HG02840 (cell line): Measurements from ENCODE around the gene CCDC185.

Experiments used
- ATAC-seq: cut with Tn5 transposase; IDR thresholded peaks from one replicate; pipeline ENCODE4 v1.9.1; 2021; ENCODE audit warnings: mild to moderate bottlenecking, moderate library complexity, moderate number of reproducible peaks; ENCODE audit not compliant: unreplicated experiment, low FRiP score

The CCDC185 gene

GRCh38 chr1:223426936-223427335, 33.7 kb downstream of the CCDC185 start:
- ATAC-seq, result no peak

GRCh38 chr1:223429313-223429731, 36.1 kb downstream of the CCDC185 start:
- ATAC-seq, result no peak

GRCh38 chr1:223429821-223430220, 36.6 kb downstream of the CCDC185 start:
- ATAC-seq, result no peak

- ATAC-seq, result no peak
Measured at GRCh38 chr1:223430236-223430635, 37.0 kb downstream of the CCDC185 start.

- no peak for ATAC-seq
Measured at GRCh38 chr1:223437151-223437550, 43.9 kb downstream of the CCDC185 start.

- no peak for ATAC-seq
Measured at GRCh38 chr1:223443397-223443796, 50.2 kb downstream of the CCDC185 start.

- ATAC-seq, result no peak
Measured at GRCh38 chr1:223444411-223444810, 51.2 kb downstream of the CCDC185 start.
